Measurements from ENCODE around the gene TPH2.

The TPH2 gene

GRCh38 chr12:72054511-72054910 is 115.9 kb downstream of the TPH2 start:
- H3K4me3 ChIP-seq (ENCODE audit: low read depth, low read length), result no peak overlapping the region
- H3K27me3 ChIP-seq (ENCODE audit: control insufficient read depth, insufficient read depth, low read length), result no peaks in the 10 kb centered on the region
- no peaks in the 10 kb centered on the region for H3K9me3 ChIP-seq (ENCODE audit: control insufficient read depth, low read length)
- H3K9ac ChIP-seq, result no peak overlapping the region
- H3K36me3 ChIP-seq (ENCODE audit: control insufficient read depth, insufficient read depth, low read length), result no peaks in the 10 kb centered on the region
- H3K79me2 ChIP-seq, result no peaks in the 10 kb centered on the region
- no peak overlapping the region for H3K27ac ChIP-seq
- TF ChIP-seq CTCF (IDR thresholded peaks at IDR 0.05), result no peak
- no peak overlapping the region for H2AFZ ChIP-seq
- no peak overlapping the region for H3K4me2 ChIP-seq (ENCODE audit: low read length)
- H3K4me1 ChIP-seq, result no peaks in the 10 kb centered on the region

GRCh38 chr12:72057330-72057914 is 118.8 kb downstream of the TPH2 start:
- Histone ChIP-seq H3K36me3 (ENCODE audit: control insufficient read depth, insufficient read depth, low read length) (no peaks in the 10 kb centered on the region), H3K27ac (no peak overlapping the region), H2AFZ (no peak overlapping the region), H3K4me1 (no peaks in the 10 kb centered on the region), H3K79me2 (no peaks in the 10 kb centered on the region), H3K9me3 (ENCODE audit: control insufficient read depth, low read length) (no peaks in the 10 kb centered on the region), H3K9ac (no peak overlapping the region), H3K4me3 (ENCODE audit: low read depth, low read length) (no peak overlapping the region), H3K27me3 (ENCODE audit: control insufficient read depth, insufficient read depth, low read length) (no peaks in the 10 kb centered on the region), H3K4me2 (ENCODE audit: low read length) (no peak overlapping the region)
- no peak for TF ChIP-seq CTCF (IDR thresholded peaks at IDR 0.05)

- Histone ChIP-seq H3K9ac (no peak overlapping the region), H3K4me1 (no peaks in the 10 kb centered on the region), H3K4me3 (ENCODE audit: low read depth, low read length) (no peak overlapping the region), H3K36me3 (ENCODE audit: control insufficient read depth, insufficient read depth, low read length) (no peaks in the 10 kb centered on the region), H2AFZ (no peak overlapping the region), H3K9me3 (ENCODE audit: control insufficient read depth, low read length) (no peaks in the 10 kb centered on the region), H3K79me2 (no peaks in the 10 kb centered on the region), H3K27ac (no peak overlapping the region), H3K4me2 (ENCODE audit: low read length) (no peak overlapping the region), H3K27me3 (ENCODE audit: control insufficient read depth, insufficient read depth, low read length) (no peaks in the 10 kb centered on the region)
- TF ChIP-seq CTCF (IDR thresholded peaks at IDR 0.05), result no peak
Measured at GRCh38 chr12:72063073-72063472, 124.4 kb downstream of the TPH2 start.

GRCh38 chr12:72071030-72071429 is 132.4 kb downstream of the TPH2 start:
- Histone ChIP-seq H3K9me3 (ENCODE audit: control insufficient read depth, low read length) (no peaks in the 10 kb centered on the region), H3K27me3 (ENCODE audit: control insufficient read depth, insufficient read depth, low read length) (no peaks in the 10 kb centered on the region), H2AFZ (no peak overlapping the region), H3K4me2 (ENCODE audit: low read length) (no peak overlapping the region), H3K27ac (no peak overlapping the region), H3K79me2 (no peaks in the 10 kb centered on the region), H3K36me3 (ENCODE audit: control insufficient read depth, insufficient read depth, low read length) (no peaks in the 10 kb centered on the region), H3K4me3 (ENCODE audit: low read depth, low read length) (no peak overlapping the region), H3K4me1 (no peaks in the 10 kb centered on the region), H3K9ac (no peak overlapping the region)
- TF ChIP-seq CTCF (IDR thresholded peaks at IDR 0.05), result no peak

- H3K9me3 ChIP-seq (ENCODE audit: control insufficient read depth, low read length), result no peaks in the 10 kb centered on the region
- H2AFZ ChIP-seq, result no peak overlapping the region
- H3K4me3 ChIP-seq (ENCODE audit: low read depth, low read length), result no peak overlapping the region
- H3K27ac ChIP-seq, result no peak overlapping the region
- no peaks in the 10 kb centered on the region for H3K79me2 ChIP-seq
- H3K36me3 ChIP-seq (ENCODE audit: control insufficient read depth, insufficient read depth, low read length), result no peaks in the 10 kb centered on the region
- no peaks in the 10 kb centered on the region for H3K27me3 ChIP-seq (ENCODE audit: control insufficient read depth, insufficient read depth, low read length)
- no peak overlapping the region for H3K9ac ChIP-seq
- no peaks in the 10 kb centered on the region for H3K4me1 ChIP-seq
- no peak overlapping the region for H3K4me2 ChIP-seq (ENCODE audit: low read length)
- TF ChIP-seq CTCF (IDR thresholded peaks at IDR 0.05), result no peak
Measured at GRCh38 chr12:72072592-72073212, 134.1 kb downstream of the TPH2 start.

Data from parathyroid adenoma (tissue), 2 donors.